ENCODE data around the gene NPRL2. TPM values are rescaled to one million over a fixed set of nuclear protein-coding genes. Genes with fewer than 3 reads are reported as not detected.

The NPRL2 gene
- total and polyA plus RNA-seq, 2 of the 13 experiments (the other 11 are each of a cell fraction or from before 2014, with no cell fraction given): 30.6 to 51.4 TPM

DNA sequence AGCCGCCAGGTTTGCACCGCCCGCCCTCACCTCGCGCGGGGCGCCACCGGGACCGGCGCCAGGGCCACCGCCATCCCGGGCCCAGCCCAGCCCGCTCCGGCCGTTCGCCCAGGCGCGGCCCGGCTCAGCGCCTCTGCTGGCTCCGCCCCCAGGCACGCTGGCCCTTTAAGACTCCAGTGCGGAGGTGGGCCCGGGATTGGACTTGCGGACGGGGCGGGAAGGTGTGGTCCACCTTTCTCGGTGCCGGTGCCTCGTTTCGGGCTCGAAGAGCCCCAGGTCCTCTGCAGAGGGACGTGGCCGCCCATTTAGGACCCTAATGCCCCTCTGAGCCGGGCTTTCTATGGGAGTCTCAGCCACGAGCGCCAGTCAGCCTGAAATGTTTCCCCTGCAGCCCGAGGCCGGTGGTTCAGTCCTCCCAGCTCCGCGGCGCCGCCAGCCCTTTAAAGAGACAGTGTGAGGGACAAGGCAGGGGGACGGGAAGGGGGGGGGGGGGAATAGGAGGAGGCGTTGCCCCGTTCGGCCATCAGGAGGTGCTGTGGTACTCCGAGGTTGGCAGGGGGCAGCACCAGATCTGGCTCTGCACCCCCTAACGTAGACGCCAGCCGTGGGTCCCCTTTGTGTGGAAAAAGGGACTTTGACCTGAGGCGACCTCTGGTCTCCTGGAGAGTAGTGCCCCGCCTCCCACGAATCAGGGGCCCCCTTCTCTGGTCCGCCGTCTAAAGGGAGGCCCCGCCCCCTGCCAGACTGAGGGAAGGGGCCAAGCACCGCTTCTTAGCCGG is 29.1 kb downstream of the NPRL2 start (continued):
- TF ChIP-seq ZHX1 (CRISPR knock-in tag; IDR thresholded peaks at IDR 0.05; ENCODE audit: low read depth) (peak; percentile 77), YY1 (IDR thresholded peaks at IDR 0.05; ENCODE audit: insufficient read depth, insufficient replicate concordance, low read depth, low read length) (peak; percentile 67), HBP1 (CRISPR knock-in tag; IDR thresholded peaks at IDR 0.05; ENCODE audit: low read depth) (0 out of 2 replicates have a peak, but pooled peaks have one; percentile 18), SNAPC2 (CRISPR knock-in tag; IDR thresholded peaks at IDR 0.05) (no peak), HNF4G (IDR thresholded peaks at IDR 0.05; ENCODE audit: borderline replicate concordance, low read depth, low read length) (peak; percentile 94), HNF4G (CRISPR knock-in tag; IDR thresholded peaks at IDR 0.05; ENCODE audit: borderline replicate concordance, low read depth) (peak; percentile 86; the same call in 1 of the 2 replicates), ZSCAN29 (CRISPR knock-in tag; conservative IDR thresholded peaks at IDR 0.05) (peak; percentile 45; the same call in 1 of the 2 replicates), CEBPG (CRISPR knock-in tag; IDR thresholded peaks at IDR 0.05) (no peak), NCOR1 (IDR thresholded peaks at IDR 0.05; ENCODE audit: borderline replicate concordance, low read length) (peak; percentile 80), SKI (IDR thresholded peaks at IDR 0.05; ENCODE audit: partially characterized antibody) (peak; percentile 48), SALL1 (CRISPR knock-in tag; IDR thresholded peaks at IDR 0.05) (peak; percentile 64), ZMYM2 (CRISPR knock-in tag; IDR thresholded peaks at IDR 0.05) (peak; percentile 59; the same call in 1 of the 2 replicates), DNMT3B (CRISPR knock-in tag; conservative IDR thresholded peaks at IDR 0.05) (no peak), MAZ (IDR thresholded peaks at IDR 0.05; ENCODE audit: borderline replicate concordance, low read depth, low read length) (peak; percentile 86; the same call in 1 of the 2 replicates), MAZ (CRISPR knock-in tag; IDR thresholded peaks at IDR 0.05; ENCODE audit: low read depth) (peak; percentile 41; the same call in 1 of the 2 replicates), SIX1 (CRISPR knock-in tag; IDR thresholded peaks at IDR 0.05; ENCODE audit: borderline replicate concordance) (0 out of 2 replicates have a peak, but pooled peaks have one; percentile 10), NFKBIZ (CRISPR knock-in tag; IDR thresholded peaks at IDR 0.05) (peak; percentile 16; the same call in 1 of the 2 replicates), E2F1 (CRISPR knock-in tag; IDR thresholded peaks at IDR 0.05) (no peak; the same call in 1 of the 2 replicates)
- TF ChIP-seq, protein P1, sequence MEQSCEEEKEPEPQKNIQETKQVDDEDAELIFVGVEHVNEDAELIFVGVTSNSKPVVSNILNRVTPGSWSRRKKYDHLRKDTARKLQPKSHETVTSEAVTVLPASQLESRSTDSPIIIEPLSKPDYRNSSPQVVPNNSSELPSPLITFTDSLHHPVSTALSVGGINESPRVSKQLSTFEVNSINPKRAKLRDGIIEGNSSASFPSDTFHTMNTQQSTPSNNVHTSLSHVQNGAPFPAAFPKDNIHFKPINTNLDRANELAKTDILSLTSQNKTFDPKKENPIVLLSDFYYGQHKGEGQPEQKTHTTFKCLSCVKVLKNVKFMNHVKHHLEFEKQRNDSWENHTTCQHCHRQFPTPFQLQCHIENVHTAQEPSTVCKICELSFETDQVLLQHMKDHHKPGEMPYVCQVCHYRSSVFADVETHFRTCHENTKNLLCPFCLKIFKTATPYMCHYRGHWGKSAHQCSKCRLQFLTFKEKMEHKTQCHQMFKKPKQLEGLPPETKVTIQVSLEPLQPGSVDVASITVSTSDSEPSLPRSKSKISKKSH (CRISPR knock-in tag; IDR thresholded peaks at IDR 0.05; ENCODE audit: borderline replicate concordance): no peak
- TF ChIP-seq, protein P2, sequence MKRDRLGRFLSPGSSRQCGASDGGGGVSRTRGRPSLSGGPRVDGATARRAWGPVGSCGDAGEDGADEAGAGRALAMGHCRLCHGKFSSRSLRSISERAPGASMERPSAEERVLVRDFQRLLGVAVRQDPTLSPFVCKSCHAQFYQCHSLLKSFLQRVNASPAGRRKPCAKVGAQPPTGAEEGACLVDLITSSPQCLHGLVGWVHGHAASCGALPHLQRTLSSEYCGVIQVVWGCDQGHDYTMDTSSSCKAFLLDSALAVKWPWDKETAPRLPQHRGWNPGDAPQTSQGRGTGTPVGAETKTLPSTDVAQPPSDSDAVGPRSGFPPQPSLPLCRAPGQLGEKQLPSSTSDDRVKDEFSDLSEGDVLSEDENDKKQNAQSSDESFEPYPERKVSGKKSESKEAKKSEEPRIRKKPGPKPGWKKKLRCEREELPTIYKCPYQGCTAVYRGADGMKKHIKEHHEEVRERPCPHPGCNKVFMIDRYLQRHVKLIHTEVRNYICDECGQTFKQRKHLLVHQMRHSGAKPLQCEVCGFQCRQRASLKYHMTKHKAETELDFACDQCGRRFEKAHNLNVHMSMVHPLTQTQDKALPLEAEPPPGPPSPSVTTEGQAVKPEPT (CRISPR knock-in tag; IDR thresholded peaks at IDR 0.05; ENCODE audit: low read depth): no peak

All from HepG2 (cell line).